Measurements from ENCODE around the gene SNX13.

DNA sequence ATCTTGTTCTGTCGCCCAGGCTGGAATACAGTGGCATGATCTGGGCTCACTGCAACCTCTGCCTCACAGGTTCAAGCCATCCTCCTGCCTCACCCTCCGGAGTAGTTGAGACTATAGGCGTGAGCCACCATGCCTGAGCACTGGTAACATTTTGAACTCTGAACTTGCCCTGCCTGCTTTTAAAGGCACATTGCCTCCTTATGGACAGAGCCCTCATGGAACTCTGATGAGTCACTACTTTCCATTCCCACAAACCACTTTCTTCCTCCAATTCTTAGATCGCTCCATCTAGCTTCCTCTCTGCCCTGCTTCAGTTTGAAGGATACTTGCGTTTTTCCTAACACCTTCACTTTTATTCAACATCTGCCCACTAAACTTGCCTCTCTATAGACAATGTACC lies 49.3 kb upstream of the SNX13 start:
- TF ChIP-seq POLR2AphosphoS5 (IDR thresholded peaks at IDR 0.05; ENCODE audit: borderline replicate concordance, low read depth, low read length), result no peak
- no peak for TF ChIP-seq EZH2 (IDR thresholded peaks at IDR 0.05)
- no peak for TF ChIP-seq FOXP2 (optimal IDR thresholded peaks at IDR 0.05; ENCODE audit: control extremely low read depth, extremely low read length, insufficient read depth)
